Memory B cell (primary cell): ENCODE measurements around the gene LAMA5.

Source experiments
- ATAC-seq: fragments of 150-1000 bp; cut with Tn5 transposase; 2 replicates; pipeline ENCODE4 v1.10.0; 2021; ENCODE audit warnings: low read depth, mild to moderate bottlenecking, moderate library complexity
- DNase-seq, 2 donors: peaks; one replicate each; pipeline ENCODE4 v3.0.0; 2022; ENCODE audit warnings: low spot score in 2 of 2
- H3K27ac Mint-ChIP-seq: one replicate; pipeline ENCODE4 v1.8.0; 2022; ENCODE audit warnings: mild to moderate bottlenecking, moderate library complexity, mixed read lengths
- H3K27me3 Mint-ChIP-seq: one replicate; pipeline ENCODE4 v1.8.0; 2022; ENCODE audit warnings: mixed read lengths
- H3K36me3 Mint-ChIP-seq: one replicate; pipeline ENCODE4 v1.8.0; 2022; ENCODE audit warnings: mild to moderate bottlenecking, mixed read lengths
- H3K4me1 Mint-ChIP-seq: one replicate; pipeline ENCODE4 v1.8.0; 2022; ENCODE audit warnings: mixed read lengths
- H3K4me3 Mint-ChIP-seq: one replicate; pipeline ENCODE4 v1.8.0; 2022; ENCODE audit warnings: mild to moderate bottlenecking, moderate library complexity, mixed read lengths
- H3K9me3 Mint-ChIP-seq: one replicate; pipeline ENCODE4 v1.8.0; 2022; ENCODE audit warnings: mixed read lengths

LAMA5 gene

DNA sequence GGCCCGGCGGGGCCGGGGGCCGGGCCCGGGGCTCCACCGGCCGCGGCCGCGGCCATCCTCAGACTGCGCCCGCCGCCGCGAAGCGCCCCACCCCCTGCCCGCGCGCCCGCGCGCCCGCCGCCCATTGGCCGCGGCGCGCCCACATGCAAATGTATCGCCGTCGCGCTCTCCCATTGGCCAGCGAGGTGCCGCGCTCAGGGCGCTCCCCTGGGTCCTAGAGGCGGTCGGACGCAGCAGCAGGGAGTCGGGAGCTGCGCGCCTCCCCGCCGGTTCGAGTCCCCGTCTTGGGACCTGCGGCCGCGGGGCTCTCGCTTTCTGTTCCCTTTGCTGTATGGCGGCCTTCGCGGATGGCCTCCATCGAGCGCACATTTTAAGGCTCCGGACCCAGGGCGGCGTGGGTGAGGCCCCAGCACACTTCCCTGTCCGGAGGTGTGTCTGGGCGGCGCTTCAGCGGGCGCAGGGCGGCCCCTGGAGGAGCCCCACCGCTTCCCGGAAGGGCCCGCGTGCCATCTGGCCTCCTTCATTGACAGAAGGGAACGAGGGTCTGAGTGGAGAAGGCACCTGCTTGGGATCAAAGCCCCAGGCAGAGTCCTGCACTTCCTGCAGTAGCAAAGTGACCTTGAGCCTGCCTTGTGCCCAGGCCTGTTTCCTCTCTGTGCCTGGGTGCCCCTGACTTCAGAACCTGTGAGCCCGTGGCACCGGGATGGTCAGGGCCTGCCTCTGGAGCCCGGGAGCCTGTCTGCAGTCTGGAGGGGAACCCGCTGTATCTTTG is 40.3 kb upstream of the LAMA5 start, which contains the start of gene CABLES2:
TSS of gene CABLES2 (minus strand) at position 65 of the 772 bp plus-strand sequence. CDS start at position 56, 9 bp downstream.
- no peaks in the 10 kb centered on the region for H3K36me3 Mint-ChIP-seq
- peak within 1 kb of the TSS; percentile 86 for H3K4me3 Mint-ChIP-seq
- peaks cover 29% of the 10 kb centered on the region for H3K4me1 Mint-ChIP-seq
- ATAC-seq (peak; percentile 93), DNase-seq (peak; percentile 87)
- H3K9me3 Mint-ChIP-seq: no peaks in the 10 kb centered on the region
- peak within 1 kb of the TSS; percentile 58 for H3K27ac Mint-ChIP-seq
- no peaks in the 10 kb centered on the region for H3K27me3 Mint-ChIP-seq

DNA sequence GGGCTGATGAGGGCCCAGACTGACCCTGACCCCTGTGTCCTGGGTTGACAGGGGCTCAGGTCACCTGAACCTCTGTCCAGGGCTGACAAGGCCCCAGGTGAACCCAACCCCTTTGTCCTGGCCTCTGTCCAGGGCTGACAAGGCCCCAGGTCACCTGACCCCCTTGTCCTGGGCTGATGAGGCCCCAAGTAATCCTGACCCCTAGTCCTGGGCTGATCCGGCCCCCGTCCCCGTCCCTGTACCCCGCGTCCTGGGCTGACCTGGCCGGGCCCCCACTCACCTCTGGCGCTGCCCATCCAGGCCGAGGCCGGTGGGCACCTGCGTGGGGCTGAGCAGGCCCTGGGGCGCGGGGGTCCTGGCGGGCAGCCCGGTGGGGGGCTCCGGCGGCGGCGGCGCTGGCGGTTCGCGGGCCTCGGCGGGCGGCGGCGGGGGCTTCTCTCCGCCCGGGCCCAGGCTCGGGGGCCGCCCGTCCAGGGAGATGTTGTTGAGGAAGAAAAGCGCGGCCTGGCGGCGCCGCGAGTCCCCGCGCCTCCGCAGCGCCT is 39.6 kb upstream of the LAMA5 start:
- Mint-ChIP-seq H3K27me3 (no peaks in the 10 kb centered on the region), H3K4me3 (peak overlapping the region; percentile 52), H3K9me3 (no peaks in the 10 kb centered on the region), H3K27ac (no peak overlapping the region), H3K36me3 (no peaks in the 10 kb centered on the region), H3K4me1 (peaks cover 32% of the 10 kb centered on the region)
- no peak for ATAC-seq
- DNase-seq: no peak

DNA sequence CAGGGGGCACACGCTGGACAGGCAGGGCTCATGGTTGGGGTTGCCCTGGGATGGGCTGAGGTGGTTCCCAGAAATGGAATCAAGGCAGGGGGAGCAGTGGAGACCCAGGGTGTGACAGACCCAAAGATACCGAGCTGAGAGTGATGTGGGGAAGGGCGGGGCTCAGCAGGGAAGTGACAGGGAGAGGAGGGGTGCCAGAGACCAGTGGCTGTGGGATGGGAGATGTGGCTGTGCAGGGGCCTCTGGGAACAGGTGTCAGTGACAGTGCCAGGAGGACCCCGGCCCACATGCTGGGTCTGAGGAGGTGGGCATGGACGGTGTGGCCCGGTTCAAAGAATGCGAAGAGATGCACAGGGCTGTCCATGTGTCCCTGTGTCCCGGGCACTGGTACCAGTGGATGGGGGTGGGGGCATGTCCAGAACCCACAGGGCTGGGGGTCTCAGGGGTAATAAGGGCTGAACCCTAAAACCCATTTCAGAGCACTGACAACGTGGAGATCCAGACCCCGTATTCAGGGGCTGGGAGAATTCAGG is 38.9 kb upstream of the LAMA5 start:
- H3K36me3 Mint-ChIP-seq: no peaks in the 10 kb centered on the region
- no peak for ATAC-seq
- H3K4me3 Mint-ChIP-seq: peak overlapping the region; percentile 83

DNA sequence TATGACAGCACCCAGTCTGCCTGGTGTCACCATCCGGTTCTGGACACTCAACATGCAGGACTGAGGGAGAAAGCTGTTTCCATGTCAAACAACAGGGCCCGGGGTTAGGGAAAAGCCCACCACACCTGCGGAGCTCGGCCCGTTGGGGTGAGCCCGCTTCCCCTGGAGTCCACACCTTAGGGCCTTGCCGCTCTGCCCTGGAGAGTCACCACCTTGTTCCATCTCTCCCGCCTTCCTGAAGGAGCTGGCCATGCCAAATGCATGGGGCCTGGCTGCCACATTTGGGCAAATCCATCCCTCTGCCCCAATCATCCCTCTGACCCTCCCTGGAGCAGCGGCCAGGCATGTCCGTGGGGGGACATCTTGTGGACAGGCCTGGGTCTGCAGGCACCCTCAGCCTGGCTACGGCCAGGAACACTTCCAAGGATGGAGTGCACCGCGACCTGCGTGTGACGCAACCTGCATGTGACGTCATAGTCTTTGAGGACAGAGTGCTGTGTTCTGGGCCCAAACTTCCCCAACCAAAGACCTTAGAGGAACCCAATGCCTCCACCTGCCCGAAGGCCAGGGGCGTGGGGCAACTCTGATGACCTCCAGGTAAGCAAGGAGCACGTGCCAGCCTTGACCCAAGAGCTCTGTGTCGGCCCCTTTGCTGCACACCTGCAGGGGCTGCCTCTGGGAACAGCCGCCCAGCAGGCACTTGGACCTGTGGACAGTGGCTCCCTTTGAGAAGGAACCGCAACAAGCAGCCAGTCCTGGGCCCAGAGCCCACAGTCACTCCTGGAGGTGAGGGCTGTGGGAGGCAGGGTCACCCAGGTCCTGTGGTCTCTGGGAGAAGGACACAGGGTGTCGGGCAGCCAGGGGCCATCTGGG is 38.2 kb upstream of the LAMA5 start:
- Mint-ChIP-seq H3K27ac (no peak overlapping the region), H3K27me3 (no peaks in the 10 kb centered on the region), H3K4me3 (peak overlapping the region; percentile 83), H3K4me1 (peaks cover 34% of the 10 kb centered on the region), H3K36me3 (no peaks in the 10 kb centered on the region), H3K9me3 (no peaks in the 10 kb centered on the region)
- DNase-seq: no peak
- ATAC-seq: no peak

More for the DNA sequence above, 38.9 kb upstream of the LAMA5 start:
- DNase-seq: no peak
- Mint-ChIP-seq H3K4me1 (peaks cover 35% of the 10 kb centered on the region), H3K9me3 (no peaks in the 10 kb centered on the region), H3K27me3 (no peaks in the 10 kb centered on the region), H3K27ac (no peak overlapping the region)

DNA sequence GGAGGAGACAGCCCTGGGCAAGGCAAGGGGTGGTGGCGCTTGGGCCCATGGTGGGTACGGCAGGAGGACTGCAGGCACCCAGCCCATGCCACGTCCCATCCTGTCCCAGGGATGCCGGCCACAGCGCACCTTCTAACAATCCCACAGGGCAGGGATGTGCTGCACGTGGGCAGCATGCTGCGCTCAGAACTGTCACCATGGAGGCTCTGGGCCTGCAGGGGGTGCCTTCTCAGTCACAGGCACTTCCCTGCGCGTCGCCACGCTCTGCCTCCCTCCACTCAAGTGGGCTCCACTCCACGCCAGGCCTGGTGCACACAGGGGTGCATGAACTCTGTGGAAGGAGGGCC is 37.6 kb upstream of the LAMA5 start:
- ATAC-seq (no peak), DNase-seq (no peak)
- no peaks in the 10 kb centered on the region for H3K27me3 Mint-ChIP-seq
- no peak overlapping the region for H3K27ac Mint-ChIP-seq
- no peaks in the 10 kb centered on the region for H3K9me3 Mint-ChIP-seq
- H3K36me3 Mint-ChIP-seq: no peaks in the 10 kb centered on the region
- no peak overlapping the region for H3K4me3 Mint-ChIP-seq
- H3K4me1 Mint-ChIP-seq: peaks cover 28% of the 10 kb centered on the region

DNA sequence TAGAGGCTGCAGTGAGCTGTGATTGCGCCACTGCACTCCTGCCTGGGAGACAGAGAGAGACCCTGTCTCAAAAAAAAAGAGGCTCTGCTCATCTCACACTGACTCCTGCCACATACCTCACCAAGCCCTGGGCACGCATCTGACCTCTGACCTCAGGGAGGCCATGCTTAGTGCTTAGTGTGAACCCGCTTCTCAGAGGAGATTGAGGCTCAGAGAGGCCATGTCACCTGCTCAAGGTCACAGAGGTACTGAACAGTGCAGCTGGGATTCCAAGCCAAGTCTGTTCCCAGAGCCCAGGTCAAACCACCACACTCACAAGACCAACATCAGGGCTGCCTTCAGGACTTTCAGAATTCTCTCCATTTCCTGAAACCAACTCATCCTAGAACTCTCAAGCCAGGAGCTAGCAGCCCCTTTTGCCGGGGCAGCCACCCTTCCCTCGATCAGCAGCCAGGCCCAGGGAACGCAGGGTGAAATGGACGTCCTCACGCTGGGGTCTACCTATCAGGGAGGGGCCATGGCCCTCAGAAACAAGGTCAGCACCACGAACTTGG is 37.1 kb upstream of the LAMA5 start:
- Mint-ChIP-seq H3K36me3 (no peaks in the 10 kb centered on the region), H3K4me1 (peaks cover 22% of the 10 kb centered on the region), H3K4me3 (no peak overlapping the region), H3K27ac (no peak overlapping the region), H3K9me3 (no peaks in the 10 kb centered on the region), H3K27me3 (no peaks in the 10 kb centered on the region)
- no peak for ATAC-seq
- DNase-seq: no peak

DNA sequence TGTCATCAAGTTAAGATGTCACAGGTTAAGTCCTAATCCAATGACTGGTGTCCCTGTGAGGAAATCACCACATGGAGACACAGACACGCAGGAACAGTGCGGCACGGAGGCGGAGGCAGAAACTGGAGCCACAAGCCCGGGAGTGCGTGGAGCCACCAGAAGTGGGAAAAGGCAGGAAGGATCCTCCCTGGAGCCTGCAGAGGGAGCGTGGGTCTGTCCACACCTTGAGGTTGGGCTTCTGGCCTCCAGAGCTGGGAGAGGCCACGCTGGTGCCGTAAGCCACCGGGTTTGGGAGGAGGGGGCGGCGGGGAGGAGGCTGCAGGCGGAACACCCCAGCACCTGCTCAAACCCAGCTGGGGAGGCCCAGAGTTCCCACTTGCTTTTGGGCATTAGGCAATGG is 36.2 kb upstream of the LAMA5 start:
- Mint-ChIP-seq H3K27me3 (no peaks in the 10 kb centered on the region), H3K9me3 (no peaks in the 10 kb centered on the region), H3K27ac (no peak overlapping the region), H3K36me3 (no peaks in the 10 kb centered on the region), H3K4me3 (no peak overlapping the region), H3K4me1 (peaks cover 19% of the 10 kb centered on the region)
- DNase-seq: no peak
- no peak for ATAC-seq

DNA sequence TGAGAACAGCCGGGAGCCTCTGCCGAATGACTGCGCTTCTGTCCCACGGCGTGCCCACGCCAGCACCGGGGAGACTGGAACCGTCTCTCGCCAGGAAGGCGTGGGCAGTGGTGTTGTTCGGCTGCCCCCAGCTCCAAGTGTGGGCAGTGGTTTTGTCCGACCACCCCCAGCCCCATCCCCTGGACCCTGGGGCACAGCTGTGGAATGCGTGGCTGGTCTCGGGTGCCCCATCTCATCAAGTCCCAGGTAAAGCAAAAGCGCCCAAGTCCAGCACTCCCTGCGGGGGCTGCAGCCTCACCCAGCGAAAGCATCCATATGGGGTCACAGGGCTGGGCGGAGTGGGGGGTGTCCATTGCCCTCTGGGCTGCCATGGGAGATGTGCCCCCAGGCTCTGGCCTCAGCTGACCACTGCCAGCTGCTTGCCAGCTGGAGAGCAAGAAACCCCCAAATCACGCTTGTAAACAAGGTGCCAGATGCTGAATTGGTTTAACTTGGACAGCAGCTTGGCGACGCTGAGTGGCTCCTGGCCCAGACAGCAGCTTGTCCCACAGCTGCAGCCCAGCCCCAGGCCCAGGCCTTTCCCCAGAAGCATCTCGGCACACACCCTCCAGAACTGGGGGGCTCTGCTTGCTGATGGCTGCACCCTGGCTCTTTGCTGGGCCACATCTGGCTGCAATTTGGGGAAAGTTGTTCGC is 35.5 kb upstream of the LAMA5 start:
- DNase-seq: no peak
- Mint-ChIP-seq H3K4me3 (no peak overlapping the region), H3K36me3 (peaks cover 7% of the 10 kb centered on the region), H3K9me3 (peaks cover 4% of the 10 kb centered on the region), H3K27me3 (no peaks in the 10 kb centered on the region), H3K27ac (no peak overlapping the region), H3K4me1 (peaks cover 25% of the 10 kb centered on the region)
- no peak for ATAC-seq

DNA sequence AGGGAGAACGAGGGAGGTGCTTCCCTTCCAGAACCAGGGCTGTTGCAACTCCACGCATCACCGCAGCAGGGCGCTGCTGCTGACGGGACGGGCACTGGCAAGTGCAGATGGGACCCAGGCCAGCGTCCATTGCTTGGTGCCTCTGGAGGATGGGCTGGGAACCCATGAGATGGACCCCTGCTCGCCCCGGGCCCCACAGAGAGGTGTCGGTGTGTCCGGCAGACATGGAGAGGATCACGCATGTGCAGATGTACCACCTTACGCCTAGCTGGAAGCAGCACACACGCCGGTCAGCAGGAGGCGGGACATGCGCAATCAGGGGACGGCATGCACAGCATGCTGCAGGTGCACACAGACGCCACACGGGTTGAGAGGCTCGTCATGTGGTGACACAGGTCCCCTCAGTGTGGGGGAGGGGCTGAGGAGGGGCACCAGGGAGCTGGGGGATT is 34.2 kb upstream of the LAMA5 start:
- ATAC-seq (no peak), DNase-seq (no peak)
- no peaks in the 10 kb centered on the region for H3K27me3 Mint-ChIP-seq
- no peak overlapping the region for H3K27ac Mint-ChIP-seq
- peaks cover 25% of the 10 kb centered on the region for H3K4me1 Mint-ChIP-seq
- peaks cover 4% of the 10 kb centered on the region for H3K9me3 Mint-ChIP-seq
- H3K36me3 Mint-ChIP-seq: peaks cover 7% of the 10 kb centered on the region
- no peak overlapping the region for H3K4me3 Mint-ChIP-seq

DNA sequence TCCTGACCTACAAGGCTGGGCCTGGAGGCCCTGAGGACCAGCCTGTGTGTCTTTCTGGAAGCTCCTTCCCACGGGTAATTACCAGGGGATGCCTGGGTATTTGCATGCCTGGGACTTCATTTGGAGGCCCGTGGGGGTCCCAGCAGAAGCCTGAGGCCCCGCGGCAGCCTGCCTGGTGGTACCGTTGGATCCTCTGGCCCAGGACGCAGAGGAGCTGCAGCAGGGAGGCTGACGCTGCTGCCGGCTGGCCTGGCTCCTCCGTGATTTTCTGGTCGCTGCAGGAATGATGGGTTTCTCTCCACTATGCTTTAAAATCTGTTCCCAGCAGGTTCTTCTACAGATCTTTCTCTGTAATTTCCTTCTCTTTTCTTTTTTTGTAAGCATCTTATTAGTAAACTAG is 33.4 kb upstream of the LAMA5 start:
- ATAC-seq (no peak), DNase-seq (no peak)
- H3K9me3 Mint-ChIP-seq: peaks cover 4% of the 10 kb centered on the region
- peaks cover 20% of the 10 kb centered on the region for H3K4me1 Mint-ChIP-seq
- peaks cover 7% of the 10 kb centered on the region for H3K36me3 Mint-ChIP-seq
- H3K27me3 Mint-ChIP-seq: no peaks in the 10 kb centered on the region
- H3K4me3 Mint-ChIP-seq: no peak overlapping the region
- H3K27ac Mint-ChIP-seq: no peak overlapping the region

DNA sequence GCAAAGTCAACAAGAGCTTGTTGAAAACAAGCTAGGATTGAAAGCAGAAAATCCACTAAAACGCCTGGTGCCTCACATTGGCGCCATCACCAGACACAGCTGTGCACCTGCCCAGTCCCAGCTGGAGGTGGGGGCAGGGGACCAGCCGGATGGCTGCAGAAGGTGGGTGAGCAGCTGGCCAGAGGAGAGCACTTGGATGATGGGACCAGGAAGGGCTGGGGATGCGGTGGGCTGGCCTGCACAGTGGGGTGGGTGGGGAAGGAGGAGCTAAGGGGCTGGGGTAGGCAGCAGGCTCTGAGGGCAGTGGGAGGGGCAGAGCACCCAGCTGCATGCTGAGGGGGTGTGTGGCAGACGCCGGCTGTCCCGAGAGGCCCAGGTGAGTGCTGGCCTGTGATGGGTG is 32.9 kb upstream of the LAMA5 start:
- Mint-ChIP-seq H3K4me1 (peaks cover 17% of the 10 kb centered on the region), H3K9me3 (peaks cover 4% of the 10 kb centered on the region), H3K4me3 (no peak overlapping the region), H3K27me3 (no peaks in the 10 kb centered on the region), H3K27ac (no peak overlapping the region), H3K36me3 (peaks cover 9% of the 10 kb centered on the region)
- DNase-seq: no peak
- no peak for ATAC-seq

DNA sequence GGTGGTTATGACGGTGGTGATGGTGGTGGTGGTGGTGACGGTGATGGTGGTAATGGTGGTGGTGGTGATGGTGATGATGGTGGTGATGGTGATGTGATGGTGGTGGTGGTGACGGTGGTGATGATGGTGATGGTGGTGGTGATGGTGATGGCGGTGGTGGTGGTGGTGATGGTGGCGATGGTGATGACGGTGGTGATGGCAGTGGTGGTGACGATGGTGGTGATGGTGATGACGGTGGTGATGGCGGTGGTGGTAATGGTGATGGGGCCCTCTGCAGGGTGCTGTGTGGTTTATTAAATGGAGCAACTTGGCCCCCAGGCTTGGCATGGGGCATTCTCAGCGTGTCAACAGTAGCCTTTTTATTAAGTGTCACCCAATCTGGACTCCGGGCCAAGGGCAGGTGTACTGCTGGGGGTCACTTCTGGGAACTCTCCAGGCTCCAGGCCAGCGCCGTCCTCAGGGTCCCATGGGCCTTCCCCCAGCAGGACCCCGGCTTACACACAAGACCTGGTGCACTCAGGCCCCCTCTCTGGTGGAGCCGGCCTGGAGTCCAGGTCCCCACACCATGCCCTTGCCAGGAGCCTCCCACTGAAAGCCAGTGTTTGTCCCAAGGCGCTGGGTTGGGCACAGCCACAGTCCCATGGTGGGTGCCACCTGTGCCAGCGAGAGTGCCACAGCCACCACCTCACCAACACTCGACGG is 31.2 kb upstream of the LAMA5 start:
- H3K27me3 Mint-ChIP-seq: no peaks in the 10 kb centered on the region
- H3K36me3 Mint-ChIP-seq: peaks cover 10% of the 10 kb centered on the region
- peaks cover 4% of the 10 kb centered on the region for H3K9me3 Mint-ChIP-seq
- DNase-seq: no peak
- peaks cover 12% of the 10 kb centered on the region for H3K4me1 Mint-ChIP-seq
- ATAC-seq: no peak
- no peak overlapping the region for H3K4me3 Mint-ChIP-seq
- no peak overlapping the region for H3K27ac Mint-ChIP-seq
